ENCODE measurements around the gene FAM234A. TPM values are rescaled to one million over a fixed set of nuclear protein-coding genes. Genes with fewer than 3 reads are reported as not detected.

Gene FAM234A
- total and polyA plus RNA-seq, 3 experiments from 2014 or later: 23.1 to 27.9 (median 26.1) TPM

Other genes with a start within 250 kb of the FAM234A start
- gene POLR3K, start 181.2 kb upstream of the FAM234A start, total RNA-seq: 10 to 100 TPM; 63.6 to 63.9 TPM
- 35.1 TPM for gene POLR3K, start 181.2 kb upstream of the FAM234A start, polyA plus RNA-seq
- gene SNRNP25, start 181.0 kb upstream of the FAM234A start, total RNA-seq: 100 to 1,000 TPM; 108 to 110 TPM
- 16.3 TPM for gene SNRNP25, start 181.0 kb upstream of the FAM234A start, polyA plus RNA-seq
- under 1 TPM; 0.53 to 0.59 TPM for gene RHBDF1, start 162.2 kb upstream of the FAM234A start, total RNA-seq
- gene RHBDF1, start 162.2 kb upstream of the FAM234A start, polyA plus RNA-seq: not detected
- gene MPG, start 156.6 kb upstream of the FAM234A start, total RNA-seq: 10 to 100 TPM; 47.5 to 48.2 TPM
- gene MPG, start 156.6 kb upstream of the FAM234A start, polyA plus RNA-seq: 58.1 TPM
- 10 to 100 TPM; 45.2 to 50.7 TPM for gene NPRL3, start 96.1 kb upstream of the FAM234A start, total RNA-seq
- gene NPRL3, start 96.1 kb upstream of the FAM234A start, polyA plus RNA-seq: 13.0 TPM
- gene HBZ, start 82.2 kb upstream of the FAM234A start, total RNA-seq: not detected
- gene HBZ, start 82.2 kb upstream of the FAM234A start, polyA plus RNA-seq: not detected
- gene HBM, start 68.8 kb upstream of the FAM234A start, total RNA-seq: not detected
- not detected for gene HBM, start 68.8 kb upstream of the FAM234A start, polyA plus RNA-seq
- not detected for gene HBA2, start 61.9 kb upstream of the FAM234A start, total RNA-seq
- 5.8 TPM for gene HBA2, start 61.9 kb upstream of the FAM234A start, polyA plus RNA-seq
- not detected for gene HBA1, start 58.1 kb upstream of the FAM234A start, total RNA-seq
- gene HBA1, start 58.1 kb upstream of the FAM234A start, polyA plus RNA-seq: 1.6 TPM
- gene HBQ1, start 54.4 kb upstream of the FAM234A start, total RNA-seq: not detected
- gene HBQ1, start 54.4 kb upstream of the FAM234A start, polyA plus RNA-seq: 0.72 TPM
- gene LUC7L, start 5.4 kb upstream of the FAM234A start, total RNA-seq: 10 to 100 TPM; 78.5 to 80.0 TPM
- 9.2 TPM for gene LUC7L, start 5.4 kb upstream of the FAM234A start, polyA plus RNA-seq
- under 1 TPM in 1 of 2 experiments, not detected in 1; 0.09 TPM for gene RGS11, start 41.1 kb downstream of the FAM234A start, total RNA-seq
- not detected for gene RGS11, start 41.1 kb downstream of the FAM234A start, polyA plus RNA-seq
- gene ARHGDIG, start 45.8 kb downstream of the FAM234A start, total RNA-seq: not detected
- not detected for gene ARHGDIG, start 45.8 kb downstream of the FAM234A start, polyA plus RNA-seq
- gene PDIA2, start 48.3 kb downstream of the FAM234A start, total RNA-seq: not detected
- gene PDIA2, start 48.3 kb downstream of the FAM234A start, polyA plus RNA-seq: not detected
- 10 to 100 TPM; 24.7 to 26.3 TPM for gene AXIN1, start 117.9 kb downstream of the FAM234A start, total RNA-seq
- gene AXIN1, start 117.9 kb downstream of the FAM234A start, polyA plus RNA-seq: 6.9 TPM
- 10 to 100 TPM; 90.2 to 98.0 TPM for gene MRPL28, start 135.7 kb downstream of the FAM234A start, total RNA-seq
- 67.8 TPM for gene MRPL28, start 135.7 kb downstream of the FAM234A start, polyA plus RNA-seq
- 10 to 100 TPM; 36.1 to 36.2 TPM for gene PGAP6, start 147.2 kb downstream of the FAM234A start, total RNA-seq
- 23.1 TPM for gene PGAP6, start 147.2 kb downstream of the FAM234A start, polyA plus RNA-seq
- 10 to 100 TPM; 14.1 to 15.4 TPM for gene NME4, start 162.4 kb downstream of the FAM234A start, total RNA-seq
- gene NME4, start 162.4 kb downstream of the FAM234A start, polyA plus RNA-seq: 49.9 TPM
- 1 to 10 TPM; 6.8 to 7.9 TPM for gene DECR2, start 167.1 kb downstream of the FAM234A start, total RNA-seq
- gene DECR2, start 167.1 kb downstream of the FAM234A start, polyA plus RNA-seq: 3.9 TPM
- 10 to 100 TPM; 30.0 to 32.8 TPM for gene RAB11FIP3, start 190.8 kb downstream of the FAM234A start, total RNA-seq
- 4.4 TPM for gene RAB11FIP3, start 190.8 kb downstream of the FAM234A start, polyA plus RNA-seq